Natural killer cell (primary cell): Measurements from ENCODE around the gene PTN. TPM values are rescaled to one million over a fixed set of nuclear protein-coding genes. Genes with fewer than 3 reads are reported as not detected.

Experiments
- ATAC-seq, 3 donors: fragments of 150-1000 bp in 2 of 3; fragments of 200-7000 bp in 1 of 3; cut with Tn5 transposase; 1 replicate in 1 of 3; 2 replicates in 2 of 3; pipeline ENCODE4 v1.10.0; 2021; ENCODE audit warnings: mild to moderate bottlenecking in 2 of 3, moderate library complexity in 2 of 3
- DNase-seq, 2 donors: peaks; one replicate each; pipeline versions ENCODE4 v3.0.0 to v3.0.0-alpha.2; 2013 to 2021; ENCODE audit warnings: mixed read lengths in 1 of 2
- H3K27ac ChIP-seq: one replicate; pipeline ENCODE4 v1.5.1; 2013; ENCODE audit warnings: mild to moderate bottlenecking, low read length
- H3K27me3 ChIP-seq: one replicate; pipeline ENCODE4 v1.6.1; 2013; ENCODE audit warnings: low read length; ENCODE audit not compliant: control insufficient read depth, insufficient read depth
- H3K36me3 ChIP-seq: one replicate; pipeline ENCODE4 v1.6.1; 2013; ENCODE audit warnings: low read length; ENCODE audit not compliant: control insufficient read depth, insufficient read depth
- H3K4me1 ChIP-seq: one replicate; pipeline ENCODE4 v1.6.1; 2013; ENCODE audit warnings: low read length; ENCODE audit not compliant: control insufficient read depth, insufficient read depth
- H3K4me3 ChIP-seq: one replicate; pipeline ENCODE4 v1.5.1; 2013; ENCODE audit warnings: low read length
- H3K9me3 ChIP-seq: one replicate; pipeline ENCODE4 v1.6.1; 2013; ENCODE audit warnings: low read length; ENCODE audit not compliant: control insufficient read depth, insufficient read depth
- H3K27ac Mint-ChIP-seq, 2 donors: one replicate each; pipeline ENCODE4 v1.8.0; 2022; ENCODE audit warnings: mild to moderate bottlenecking in 2 of 2, mixed read lengths in 2 of 2, moderate library complexity in 1 of 2
- H3K27me3 Mint-ChIP-seq, 2 donors: one replicate each; pipeline ENCODE4 v1.8.0; 2022; ENCODE audit warnings: low read depth in 2 of 2, mixed read lengths in 2 of 2
- H3K36me3 Mint-ChIP-seq: one replicate; pipeline ENCODE4 v1.8.0; 2022; ENCODE audit warnings: mixed read lengths
- H3K4me1 Mint-ChIP-seq, 2 donors: one replicate each; pipeline ENCODE4 v1.8.0; 2022; ENCODE audit warnings: mixed read lengths in 2 of 2
- H3K4me3 Mint-ChIP-seq: one replicate; pipeline ENCODE4 v1.8.0; 2022; ENCODE audit warnings: mild to moderate bottlenecking, moderate library complexity, mixed read lengths
- H3K9me3 Mint-ChIP-seq, 2 donors: one replicate each; pipeline ENCODE4 v1.8.0; 2022; ENCODE audit warnings: mixed read lengths in 2 of 2
- CTCF ChIP-seq: fragments of 200-600 bp; IDR thresholded peaks from one replicate; pipeline ENCODE4 v1.8.0; 2022; ENCODE audit warnings: antibody characterized with exemption
- WGBS: methylation state at CpG from one replicate; pipeline ENCODE4 v1.1.7; 2013; ENCODE audit warnings: missing lambda C conversion rate; ENCODE audit not compliant: insufficient coverage; 5-methylcytosine and 5-hydroxymethylcytosine counted together
- intact Hi-C: fragments of 100-400 bp; cut with micrococcal nuclease; formaldehyde crosslinking; loops from one replicate; pipeline ENCODE4 v1.14.2; 2022
- total RNA-seq, 4 donors: library from RNA; stranded (reverse); fragments of 120-200 nt in 1 of 4; gene quantifications; one replicate each; pipeline versions ENCODE4 v1.2.3 to v1.2.4, GENCODE V29; 2013 to 2022

The PTN gene
- total RNA-seq, 3 donors from 2014 or later (not counting 1 experiment from before 2014, with no cell fraction given) = not detected

DNA sequence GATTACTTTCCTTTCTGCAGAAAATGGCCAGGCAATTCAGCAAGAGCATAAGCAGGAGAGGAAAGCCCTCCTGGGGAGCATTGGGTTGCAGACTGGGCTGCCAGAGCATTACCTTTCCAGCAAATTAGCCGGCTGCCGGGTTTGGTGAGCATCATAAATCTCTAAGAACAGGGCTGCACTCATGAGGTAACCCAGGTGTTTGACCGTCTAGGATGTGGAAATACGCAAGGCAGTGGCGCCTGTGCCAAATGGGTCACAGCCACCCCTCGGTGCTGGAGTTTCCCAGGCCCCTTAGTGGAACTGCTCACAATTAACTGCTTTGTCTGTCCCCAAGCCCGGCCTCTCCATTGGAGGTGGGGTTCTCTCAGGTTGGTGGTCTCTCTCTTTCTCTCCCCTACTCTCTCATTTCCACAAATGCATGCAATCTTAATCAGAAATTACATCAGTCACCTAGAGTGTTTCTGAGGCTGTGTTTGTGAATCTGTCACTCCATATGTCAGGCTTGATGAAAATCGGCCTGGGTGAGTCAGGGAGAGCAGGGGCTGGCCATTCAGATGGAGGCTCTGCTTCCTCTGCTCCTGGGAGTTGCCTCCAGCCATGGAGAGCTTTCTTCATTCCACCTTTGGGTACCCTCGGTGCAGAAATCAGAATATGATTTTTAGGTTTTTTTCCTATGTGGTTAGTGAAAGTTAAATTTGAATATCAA, 26.7 kb downstream of the PTN start:
- Mint-ChIP-seq H3K27ac (no peak overlapping the region), H3K36me3 (peaks cover 6% of the 10 kb centered on the region), H3K4me3 (no peak overlapping the region), H3K27me3 (no peaks in the 10 kb centered on the region), H3K4me1 (no peaks in the 10 kb centered on the region), H3K9me3 (peaks cover 14 to 16% of the 10 kb centered on the region in 2 donors)
- peaks cover 7% of the 10 kb centered on the region for H3K9me3 ChIP-seq
- no peak for TF ChIP-seq CTCF
- no peak overlapping the region for H3K4me3 ChIP-seq
- DNase-seq (no peak), ATAC-seq (no peak)
- H3K27me3 ChIP-seq = no peaks in the 10 kb centered on the region
- H3K36me3 ChIP-seq = no peaks in the 10 kb centered on the region
- no peaks in the 10 kb centered on the region for H3K4me1 ChIP-seq
- no peak overlapping the region for H3K27ac ChIP-seq
- WGBS = 82% methylated on average over 7 of the region's 9 CpGs
- intact Hi-C loops = no loop called here

- 92% methylated on average over 3 of the region's 4 CpGs for WGBS
These were observed 30.3 kb downstream of the PTN start for GRCh38 chr7:137313201-137313600.

GRCh38 chr7:137306748-137307147, 36.8 kb downstream of the PTN start:
- intact Hi-C loops = no loop called here
- H3K27ac Mint-ChIP-seq = no peak overlapping the region
- ATAC-seq (no peak), DNase-seq (no peak)
- TF ChIP-seq CTCF = no peak
- Histone ChIP-seq H3K27ac (no peak overlapping the region), H3K9me3 (no peaks in the 10 kb centered on the region), H3K4me3 (no peak overlapping the region), H3K4me1 (no peaks in the 10 kb centered on the region), H3K36me3 (no peaks in the 10 kb centered on the region), H3K27me3 (no peaks in the 10 kb centered on the region)
- 80% methylated on average over 4 of the region's 4 CpGs for WGBS
- H3K36me3 Mint-ChIP-seq = no peaks in the 10 kb centered on the region
- H3K9me3 Mint-ChIP-seq = peaks cover 8 to 9% of the 10 kb centered on the region in 2 donors
- no peak overlapping the region for H3K4me3 Mint-ChIP-seq
- H3K27me3 Mint-ChIP-seq = no peaks in the 10 kb centered on the region
- H3K4me1 Mint-ChIP-seq = no peaks in the 10 kb centered on the region

More at GRCh38 chr7:137313201-137313600, 30.3 kb downstream of the PTN start:
- no peak for ATAC-seq
- H3K27ac ChIP-seq = no peak overlapping the region
- no peak overlapping the region for H3K27ac Mint-ChIP-seq
- no peaks in the 10 kb centered on the region for H3K27me3 ChIP-seq
- H3K36me3 ChIP-seq = no peaks in the 10 kb centered on the region
- no peak for DNase-seq
- no peaks in the 10 kb centered on the region for H3K36me3 Mint-ChIP-seq
- H3K4me3 Mint-ChIP-seq = no peak overlapping the region
- intact Hi-C loops = no loop called here
- peaks cover 8 to 19% of the 10 kb centered on the region in 2 donors for H3K9me3 Mint-ChIP-seq
- H3K27me3 Mint-ChIP-seq = no peaks in the 10 kb centered on the region
- no peaks in the 10 kb centered on the region for H3K4me1 ChIP-seq
- H3K4me1 Mint-ChIP-seq = no peaks in the 10 kb centered on the region
- H3K9me3 ChIP-seq = peaks cover 7% of the 10 kb centered on the region
- no peak overlapping the region for H3K4me3 ChIP-seq
- TF ChIP-seq CTCF = no peak
